Liver (tissue), 3 donors: ENCODE measurements around the gene GZMA.

Experiments used
- CTCF ChIP-seq: fragments of 150-350 bp; IDR thresholded peaks from 2 replicates; pipeline ENCODE4 v1.5.1; 2017; ENCODE audit warnings: improper control_type of control experiment, low read depth, low read length; ENCODE audit not compliant: missing input control
- GABPA ChIP-seq, 2 donors: IDR thresholded peaks in 1 of 2; conservative IDR thresholded peaks in 1 of 2; 2 replicates each; pipeline ENCODE4 v1.6.1; 2016; ENCODE audit warnings: antibody characterized with exemption in 2 of 2, mild to moderate bottlenecking in 1 of 2, moderate library complexity in 1 of 2
- HNF4G ChIP-seq: IDR thresholded peaks from 2 replicates; pipeline ENCODE4 v1.6.1; 2016; ENCODE audit warnings: antibody characterized with exemption
- MAX ChIP-seq: IDR thresholded peaks from 2 replicates; pipeline ENCODE4 v1.6.1; 2016; ENCODE audit warnings: antibody characterized with exemption
- RAD21 ChIP-seq, 2 donors: IDR thresholded peaks; 2 replicates each; pipeline ENCODE4 v1.6.1; 2016; ENCODE audit warnings: antibody characterized with exemption in 2 of 2, mild to moderate bottlenecking in 2 of 2
- TAF1 ChIP-seq: conservative IDR thresholded peaks from 2 replicates; pipeline ENCODE4 v1.6.1; 2016; ENCODE audit warnings: antibody characterized with exemption, mild to moderate bottlenecking
- YY1 ChIP-seq: IDR thresholded peaks from 2 replicates; pipeline ENCODE4 v1.6.1; 2016; ENCODE audit warnings: antibody characterized with exemption, mild to moderate bottlenecking
- ZBTB33 ChIP-seq: IDR thresholded peaks from 2 replicates; pipeline ENCODE4 v1.6.1; 2016; ENCODE audit warnings: antibody characterized with exemption
- donor health status: healthy.
- donor health status: healthy.

- no peak for TF ChIP-seq CTCF
- no peak for TF ChIP-seq YY1
- TF ChIP-seq TAF1 = no peak
- no peak for TF ChIP-seq ZBTB33
- TF ChIP-seq GABPA (IDR thresholded peaks at IDR 0.05 in 1 of 2, conservative IDR thresholded peaks at IDR 0.05 in 1 of 2) = no peak
- TF ChIP-seq HNF4G = no peak
- no peak for TF ChIP-seq RAD21 (IDR thresholded peaks at IDR 0.05)
- TF ChIP-seq MAX = no peak
These were observed 730 bp upstream of the GZMA start for GRCh38 chr5:55101556-55102276.
